Choroid plexus epithelial cell (primary cell): ENCODE measurements around the gene RASGEF1C.

Experiments
- DNase-seq: peaks from one replicate; pipeline ENCODE4 v3.0.0-alpha.2; 2010; ENCODE audit warnings: low read depth
- H3K4me3 ChIP-seq: 2 replicates; pipeline ENCODE4 v1.5.1; 2011; ENCODE audit warnings: low read depth, mild to moderate bottlenecking, control low read depth, low read length, moderate library complexity
- CTCF ChIP-seq: conservative IDR thresholded peaks from 2 replicates; pipeline ENCODE4 v1.5.1; 2011; ENCODE audit warnings: low read depth, mild to moderate bottlenecking, control low read depth, inconsistent platforms, low read length, moderate library complexity

Gene RASGEF1C

DNA sequence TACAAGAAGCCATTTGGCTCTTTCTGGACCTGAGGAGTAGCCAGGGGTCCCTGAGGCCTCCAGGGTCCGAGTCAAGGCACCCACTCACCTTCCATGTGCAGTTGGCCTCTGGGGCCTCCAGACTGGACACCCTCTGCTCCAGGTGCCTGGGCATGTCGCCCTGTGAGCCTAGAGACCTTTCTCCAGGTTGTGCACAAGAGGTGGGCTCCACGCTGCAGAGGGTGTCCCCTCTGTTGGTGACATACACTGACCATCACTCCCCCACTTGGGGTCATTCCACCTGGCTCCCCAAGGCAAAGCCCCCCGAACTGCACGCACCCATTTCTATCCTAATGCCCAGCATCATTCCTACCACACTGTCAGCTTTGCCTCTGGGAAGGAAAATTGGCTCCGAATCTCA, 48.8 kb downstream of the RASGEF1C start:
- no peak for DNase-seq
- H3K4me3 ChIP-seq = no peak overlapping the region
- no peak for TF ChIP-seq CTCF

- DNase-seq = peak; percentile 28
- TF ChIP-seq CTCF = no peak
- no peak overlapping the region for H3K4me3 ChIP-seq
Measured at GRCh38 chr5:180159756-180160155, 49.3 kb downstream of the RASGEF1C start.

DNA sequence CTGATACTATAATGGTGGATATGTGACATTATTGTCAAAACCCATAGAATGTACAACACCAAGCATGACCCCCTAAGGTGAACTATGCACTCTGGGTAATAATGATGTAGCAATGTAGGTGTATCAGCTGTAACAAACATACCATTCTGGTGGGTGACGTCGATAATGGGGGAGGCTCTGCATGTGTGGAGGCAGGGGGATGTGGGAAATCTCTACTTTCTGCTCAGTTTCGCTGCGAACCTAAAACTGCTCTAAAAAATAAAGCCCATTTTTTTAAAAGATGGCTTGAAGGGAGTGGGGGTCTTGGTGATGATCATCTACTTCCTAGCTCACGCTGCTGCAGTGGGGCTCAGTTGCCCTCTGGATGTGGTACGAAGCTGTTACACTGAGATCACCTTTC, 51.1 kb downstream of the RASGEF1C start:
- no peak for TF ChIP-seq CTCF
- DNase-seq = no peak
- H3K4me3 ChIP-seq = no peak overlapping the region

DNA sequence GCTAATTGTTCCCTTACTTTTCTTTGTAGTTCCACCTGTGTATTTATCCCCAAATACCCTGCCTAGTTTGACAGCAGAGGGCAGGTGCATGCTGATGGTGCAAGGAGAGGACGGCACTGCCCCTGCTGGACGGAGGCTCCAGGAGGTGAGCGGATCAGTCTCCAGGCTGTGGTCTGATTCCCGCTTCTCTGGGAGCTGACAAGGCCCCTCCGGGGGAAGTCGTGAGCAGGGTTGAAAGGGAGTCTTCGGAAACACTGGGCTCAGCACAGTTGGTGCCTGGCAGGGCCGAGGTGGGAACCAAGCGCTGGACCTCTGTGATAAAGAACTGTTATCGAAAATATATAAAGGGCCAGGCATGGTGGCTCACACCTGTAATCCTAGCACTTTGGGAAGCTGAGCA, 52.9 kb downstream of the RASGEF1C start:
- H3K4me3 ChIP-seq = no peak overlapping the region
- DNase-seq = no peak
- TF ChIP-seq CTCF = no peak

DNA sequence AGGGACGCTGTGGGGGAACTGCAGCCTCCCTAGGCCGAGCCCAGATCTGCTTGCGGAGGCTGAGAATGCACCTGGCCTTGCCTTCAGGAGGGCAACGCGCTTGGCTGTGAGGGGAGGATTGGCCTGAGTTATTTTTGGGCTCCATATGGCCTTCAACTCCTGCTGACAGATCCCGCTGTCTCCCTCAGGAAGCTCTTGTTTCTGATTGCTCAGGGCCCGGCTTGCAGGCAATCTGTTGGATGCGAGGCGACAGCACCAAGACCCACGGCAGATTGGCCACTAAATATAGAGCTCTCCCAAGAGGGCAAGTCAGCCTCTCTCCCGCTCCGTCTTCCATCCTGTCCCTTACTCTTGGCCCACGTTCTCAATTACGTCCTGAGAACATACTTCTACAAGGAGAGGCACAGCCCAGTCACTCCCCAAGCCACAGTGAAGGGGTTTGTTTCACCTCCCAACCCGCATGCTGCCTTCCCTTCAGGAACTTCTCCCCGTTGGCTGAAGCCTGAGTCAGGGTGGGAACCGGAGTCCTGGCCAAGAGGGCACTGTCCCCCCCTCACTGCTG, 53.6 kb downstream of the RASGEF1C start:
- TF ChIP-seq CTCF = no peak
- no peak overlapping the region for H3K4me3 ChIP-seq
- DNase-seq = no peak

- no peak for DNase-seq
- TF ChIP-seq CTCF = no peak
- no peak overlapping the region for H3K4me3 ChIP-seq
Measured at GRCh38 chr5:180154821-180155364, 54.1 kb downstream of the RASGEF1C start.

DNA sequence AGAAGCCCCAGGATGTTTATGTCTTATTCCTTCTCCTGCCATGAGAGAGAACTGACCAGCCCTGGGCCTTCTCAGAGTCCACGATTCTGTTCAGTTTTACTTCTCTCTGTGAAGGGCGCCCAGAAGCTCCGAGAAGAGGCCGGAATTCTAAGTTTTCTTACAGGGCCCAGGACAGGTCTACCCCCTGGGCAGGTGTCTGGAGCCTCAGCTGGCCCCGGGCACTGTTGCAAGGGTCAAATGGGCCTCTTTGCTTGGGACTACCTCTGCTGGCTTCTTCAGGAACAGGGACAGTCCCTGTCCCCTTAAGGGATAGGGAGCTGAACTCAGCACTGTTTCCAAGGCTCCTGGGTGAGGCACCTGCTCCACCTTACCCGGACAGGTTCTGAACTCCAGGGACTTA, 55.0 kb downstream of the RASGEF1C start:
- no peak overlapping the region for H3K4me3 ChIP-seq
- no peak for TF ChIP-seq CTCF

More for the DNA sequence above, 55.0 kb downstream of the RASGEF1C start:
- no peak for DNase-seq
